ENCODE measurements around the gene STX3. TPM values are rescaled to one million over a fixed set of nuclear protein-coding genes. Genes with fewer than 3 reads are reported as not detected.

Gene STX3
- total and polyA plus RNA-seq, 2 of the 4 experiments (the other 2 are of a cell fraction) = 5.0 to 5.4 TPM

- Histone ChIP-seq H2AK9ac (replicated peaks; ENCODE audit: low read depth, low read length, poor library complexity) (no peak overlapping the region), H3K36me3 (ENCODE audit: control insufficient read depth, insufficient read depth, low read length) (no peaks in the 10 kb centered on the region), H3K79me1 (ENCODE audit: low read depth in 1 of 2, low read length in 2 of 2) (no peaks in the 10 kb centered on the region), H4K91ac (ENCODE audit: insufficient read depth, low read depth, low read length) (no peak overlapping the region), H2BK120ac (ENCODE audit: low read depth, low read length) (no peak overlapping the region), H3K9me1 (ENCODE audit: insufficient read depth, low read length) (no peaks in the 10 kb centered on the region), H3K56ac (ENCODE audit: extremely low read depth, insufficient read depth, low read length) (no peak overlapping the region), H4K20me1 (ENCODE audit: insufficient read depth, low read length) (no peaks in the 10 kb centered on the region), H3K4me2 (ENCODE audit: low read depth, low read length) (no peak overlapping the region), H3K4ac (ENCODE audit: low read depth, low read length) (no peak overlapping the region), H3K18ac (ENCODE audit: low read depth, low read length) (no peak overlapping the region), H4K5ac (ENCODE audit: low read depth, low read length) (no peak overlapping the region), H3K23ac (ENCODE audit: low read depth, low read length) (no peak overlapping the region), H3K27me3 (ENCODE audit: control insufficient read depth, insufficient read depth, low read length) (no peaks in the 10 kb centered on the region), H3K27ac (ENCODE audit: insufficient read depth, low read length) (no peak overlapping the region), H3K14ac (replicated peaks; ENCODE audit: low read depth, low read length) (no peak overlapping the region), H3K4me3 (ENCODE audit: insufficient read depth, low read depth, low read length) (no peak overlapping the region), H2BK5ac (ENCODE audit: low read depth, low read length, poor library complexity, severe bottlenecking) (no peak overlapping the region), H2BK15ac (ENCODE audit: low read depth, low read length) (no peak overlapping the region), H2AK5ac (ENCODE audit: low read depth, low read length) (no peak overlapping the region), H3K9me3 (ENCODE audit: control insufficient read depth, insufficient read depth, low read length) (no peaks in the 10 kb centered on the region), H2BK20ac (ENCODE audit: low read depth, low read length) (no peak overlapping the region), H4K8ac (ENCODE audit: low read depth in 2 of 2, low read length in 2 of 2) (no peak overlapping the region), H3K9ac (ENCODE audit: low read depth, low read length) (no peak overlapping the region), H2AFZ (replicated peaks; ENCODE audit: low read length, poor library complexity) (no peak overlapping the region), H3K4me1 (ENCODE audit: control insufficient read depth, insufficient read depth, low read length) (no peaks in the 10 kb centered on the region)
- POLR2A ChIA-PET (ENCODE audit: unreplicated experiment) = no interaction called here
- WGBS, 2 experiments (ENCODE audit: extremely low coverage in 2 of 2, insufficient read length in 1 of 2) = no CpG with 5 or more reads among the region's 1 CpG
- in situ Hi-C loops (cut with MboI; ENCODE audit: low sequenced_read_pairs) (no loop called here), dilution Hi-C loops (cut with HindIII; ENCODE audit: low sequenced_read_pairs, unreplicated experiment) (no loop called here), intact Hi-C loops (cut with micrococcal nuclease) (no loop called here)
- no peak for ATAC-seq (ENCODE audit: low read depth)
- DNase-seq = no peak
- BruUV-seq (replicated peaks) = no TSS peak
- TF ChIP-seq CTCF (conservative IDR thresholded peaks at IDR 0.05; ENCODE audit: low read depth, low read length) (no peak), MXI1 (IDR thresholded peaks at IDR 0.05; ENCODE audit: borderline replicate concordance, low read depth, low read length) (no peak), RAD21 (IDR thresholded peaks at IDR 0.05; ENCODE audit: low read length) (no peak), CHD1 (IDR thresholded peaks at IDR 0.05; ENCODE audit: low read depth, low read length) (no peak), MAZ (IDR thresholded peaks at IDR 0.05; ENCODE audit: borderline replicate concordance, low read depth, low read length) (no peak), RCOR1 (IDR thresholded peaks at IDR 0.05; ENCODE audit: insufficient replicate concordance, low read length) (no peak), MAFK (IDR thresholded peaks at IDR 0.05; ENCODE audit: low read depth, low read length) (no peak), RFX5 (IDR thresholded peaks at IDR 0.05; ENCODE audit: low read depth, low read length) (no peak), CEBPB (IDR thresholded peaks at IDR 0.05; ENCODE audit: low read depth, low read length) (no peak), BHLHE40 (IDR thresholded peaks at IDR 0.05; ENCODE audit: low read depth, low read length) (no peak)
- CTCF ChIA-PET = no interaction called here
Measured at GRCh38 chr11:59727426-59727825, 27.8 kb upstream of the STX3 start.
